BLaER1 treated with 17β-estradiol and CSF1 and Interleukin-3, amounts not matched to agents 10 nM and 100 nM (cell line): ENCODE measurements around the gene ELP5.

Experiments used
- H3K27ac ChIP-seq, 11 experiments: shearing (Covaris generic); formaldehyde crosslinking; 2 replicates each; pipeline ENCODE4 v1.8.1; 2022
- H3K27me3 ChIP-seq, 11 experiments: shearing (Covaris generic); formaldehyde crosslinking; 2 replicates each; pipeline ENCODE4 v1.8.1; 2022
- H3K36me3 ChIP-seq, 11 experiments: shearing (Covaris generic); formaldehyde crosslinking; 2 replicates each; pipeline ENCODE4 v1.8.1; 2022
- H3K4me1 ChIP-seq, 10 experiments: shearing (Covaris generic); formaldehyde crosslinking; 2 replicates each; pipeline ENCODE4 v1.8.1; 2022
- H3K4me2 ChIP-seq, 11 experiments: shearing (Covaris generic); formaldehyde crosslinking; 2 replicates each; pipeline ENCODE4 v1.8.1; 2022
- H3K4me3 ChIP-seq, 10 experiments: shearing (Covaris generic); formaldehyde crosslinking; 2 replicates each; pipeline ENCODE4 v1.8.1; 2022
- H3K9ac ChIP-seq, 11 experiments: shearing (Covaris generic); formaldehyde crosslinking; 2 replicates each; pipeline ENCODE4 v1.8.1; 2022
- H3K9me3 ChIP-seq, 11 experiments: shearing (Covaris generic); formaldehyde crosslinking; replicated peaks in 1 of 11; 2 replicates each; pipeline ENCODE4 v1.8.1; 2022
- H4K20me1 ChIP-seq, 11 experiments: shearing (Covaris generic); formaldehyde crosslinking; 2 replicates each; pipeline ENCODE4 v1.8.1; 2022
- Cebpa-rat ChIP-seq, 11 experiments: shearing (Covaris generic); IDR thresholded peaks; 2 replicates each; pipeline ENCODE4 v1.8.1; 2022

ELP5 gene

DNA sequence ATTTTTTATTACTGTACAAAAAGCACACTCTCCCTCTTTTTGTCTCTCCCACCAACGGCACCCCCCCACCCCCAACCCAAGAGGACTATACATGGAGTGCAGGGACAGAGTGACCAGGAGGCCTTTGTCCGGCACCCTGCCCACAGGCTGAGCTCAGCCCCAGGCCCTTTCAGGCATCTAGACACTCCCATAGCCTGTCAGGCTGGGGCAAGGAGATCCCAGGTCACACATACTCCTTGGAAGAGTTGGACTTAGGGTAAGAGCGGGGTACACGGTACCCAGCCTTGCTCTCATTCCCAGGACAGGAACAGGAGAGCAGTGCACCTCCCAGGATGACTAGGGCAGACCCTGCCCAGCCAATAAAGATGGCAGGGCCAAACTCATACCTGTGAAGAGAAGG is 8.1 kb downstream of the ELP5 start:
- H3K4me2 ChIP-seq = peak overlapping the region in 8 of 11 experiments; percentile 80 to 100 (median 91); a peak in 14 of 22 replicates

DNA sequence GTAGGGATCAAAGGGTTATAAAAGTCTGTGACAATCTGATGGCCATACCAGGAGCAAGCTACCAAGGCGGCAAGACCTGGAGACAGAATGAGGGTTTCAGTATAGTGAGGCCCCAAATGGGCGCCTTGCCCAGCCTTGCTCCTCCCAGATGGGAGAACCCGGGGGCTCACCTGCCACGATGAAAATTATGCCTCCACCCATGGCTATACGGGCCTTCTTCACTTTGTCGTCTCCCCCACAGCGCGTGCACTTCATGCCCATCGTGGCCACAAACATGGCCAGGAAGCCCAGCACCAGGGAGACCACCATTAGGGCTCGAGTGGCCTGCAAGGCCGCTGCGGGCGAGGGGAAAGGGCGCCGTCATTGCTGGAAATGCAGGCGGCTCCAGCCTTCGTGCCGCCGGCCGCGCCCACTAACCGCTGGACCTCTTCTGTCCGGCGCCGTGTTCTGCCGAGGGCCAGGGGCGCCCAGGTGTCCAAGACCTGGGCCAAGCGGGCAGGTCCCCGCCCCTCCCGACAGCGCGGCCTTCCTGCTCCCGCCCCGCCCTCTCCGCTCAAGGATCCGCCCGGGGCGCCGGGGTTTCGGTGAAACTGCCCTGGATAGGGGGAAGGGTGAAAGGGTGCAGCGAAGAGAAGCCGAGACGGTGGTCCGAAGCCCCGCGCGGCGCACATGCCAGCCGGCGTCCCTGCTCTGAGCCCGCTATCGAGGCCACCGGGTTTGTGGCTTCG is 8.8 kb downstream of the ELP5 start:
- Histone ChIP-seq H3K36me3 (peaks cover 46 to 51% (median 48%) of the 10 kb centered on the region in 11 experiments), H4K20me1 (peaks cover 0 to 37% (median 24%) of the 10 kb centered on the region in 11 experiments; a peak in 15 of 22 replicates), H3K9me3 (no peaks in the 10 kb centered on the region), H3K9ac (peak overlapping the region in 10 of 11 experiments; percentile 26 to 80 (median 54); a peak in 17 of 22 replicates), H3K4me1 (peaks cover 19 to 78% (median 47%) of the 10 kb centered on the region in 10 experiments), H3K27ac (peak overlapping the region in 3 of 11 experiments; percentile 41 to 53 (median 42); a peak in 4 of 22 replicates), H3K27me3 (peaks cover 27 to 75% (median 70%) of the 10 kb centered on the region in 11 experiments), H3K4me3 (peak overlapping the region; percentile 38 to 67 (median 51)), H3K4me2 (peak overlapping the region; percentile 73 to 100 (median 87))
- no peak for TF ChIP-seq Cebpa-rat (IDR thresholded peaks at IDR 0.05)

More for the DNA sequence above, 8.1 kb downstream of the ELP5 start:
- Histone ChIP-seq H3K9ac (peak overlapping the region in 1 of 11 experiments; percentile 80; a peak in 1 of 22 replicates), H3K4me1 (peaks cover 19 to 77% (median 47%) of the 10 kb centered on the region in 10 experiments), H3K9me3 (no peaks in the 10 kb centered on the region), H3K27me3 (peaks cover 27 to 69% (median 66%) of the 10 kb centered on the region in 11 experiments), H3K27ac (no peak overlapping the region), H3K4me3 (peak overlapping the region in 1 of 10 experiments; percentile 57; a peak in 4 of 20 replicates), H3K36me3 (peaks cover 53 to 58% (median 55%) of the 10 kb centered on the region in 11 experiments), H4K20me1 (peaks cover 0 to 41% (median 24%) of the 10 kb centered on the region in 11 experiments; a peak in 15 of 22 replicates)
- TF ChIP-seq Cebpa-rat (IDR thresholded peaks at IDR 0.05) = no peak

DNA sequence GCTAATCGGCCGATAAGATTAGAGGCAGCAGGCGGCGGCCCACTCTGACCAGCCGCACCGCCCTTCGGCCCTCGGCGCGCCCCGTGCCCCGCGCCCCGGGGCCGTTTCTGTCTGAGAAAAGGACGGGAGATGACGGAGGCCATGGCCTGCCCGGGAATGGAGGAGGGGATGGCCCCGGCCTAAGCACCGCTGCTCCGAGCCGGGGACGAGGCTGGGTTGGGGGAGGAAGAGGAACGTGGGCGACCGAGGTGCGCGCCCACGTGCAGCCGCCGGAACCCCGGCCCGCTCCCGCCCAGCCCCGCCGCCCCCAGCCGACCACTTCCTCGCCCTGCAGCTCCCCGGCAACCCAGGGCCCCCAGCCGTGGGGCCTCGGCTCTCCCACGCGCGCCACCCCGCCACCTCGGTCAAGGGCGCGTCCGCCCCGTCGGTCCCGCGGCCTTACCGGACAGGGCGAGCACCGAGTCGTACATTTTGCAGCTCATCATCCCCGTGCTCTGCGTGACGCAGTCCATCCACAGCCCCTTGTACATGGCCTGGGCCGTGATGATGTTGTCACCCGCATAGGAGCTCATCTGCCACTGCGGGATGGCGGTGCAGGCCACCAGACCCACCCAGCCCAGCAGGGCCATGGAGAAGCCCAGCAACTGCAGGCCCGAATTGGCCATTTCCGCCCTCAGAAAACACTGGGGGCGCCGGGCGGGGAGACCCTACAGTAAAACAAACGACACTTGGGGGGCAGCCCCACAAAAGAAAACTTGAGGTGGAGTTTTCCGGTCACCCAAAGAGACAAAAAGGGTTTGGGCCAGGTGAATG is 9.6 kb downstream of the ELP5 start:
- Histone ChIP-seq H4K20me1 (peaks cover 0 to 35% (median 24%) of the 10 kb centered on the region in 11 experiments; a peak in 15 of 22 replicates), H3K36me3 (peaks cover 39 to 43% (median 41%) of the 10 kb centered on the region in 11 experiments), H3K4me3 (peak overlapping the region; percentile 38 to 67 (median 51)), H3K27ac (peak overlapping the region in 3 of 11 experiments; percentile 41 to 53 (median 42); a peak in 4 of 22 replicates), H3K9me3 (no peaks in the 10 kb centered on the region), H3K4me2 (peak overlapping the region; percentile 73 to 100 (median 87)), H3K4me1 (peaks cover 19 to 86% (median 47%) of the 10 kb centered on the region in 10 experiments), H3K9ac (peak overlapping the region in 10 of 11 experiments; percentile 26 to 80 (median 54); a peak in 17 of 22 replicates), H3K27me3 (peaks cover 27 to 79% (median 70%) of the 10 kb centered on the region in 11 experiments)
- TF ChIP-seq Cebpa-rat (IDR thresholded peaks at IDR 0.05) = no peak

DNA sequence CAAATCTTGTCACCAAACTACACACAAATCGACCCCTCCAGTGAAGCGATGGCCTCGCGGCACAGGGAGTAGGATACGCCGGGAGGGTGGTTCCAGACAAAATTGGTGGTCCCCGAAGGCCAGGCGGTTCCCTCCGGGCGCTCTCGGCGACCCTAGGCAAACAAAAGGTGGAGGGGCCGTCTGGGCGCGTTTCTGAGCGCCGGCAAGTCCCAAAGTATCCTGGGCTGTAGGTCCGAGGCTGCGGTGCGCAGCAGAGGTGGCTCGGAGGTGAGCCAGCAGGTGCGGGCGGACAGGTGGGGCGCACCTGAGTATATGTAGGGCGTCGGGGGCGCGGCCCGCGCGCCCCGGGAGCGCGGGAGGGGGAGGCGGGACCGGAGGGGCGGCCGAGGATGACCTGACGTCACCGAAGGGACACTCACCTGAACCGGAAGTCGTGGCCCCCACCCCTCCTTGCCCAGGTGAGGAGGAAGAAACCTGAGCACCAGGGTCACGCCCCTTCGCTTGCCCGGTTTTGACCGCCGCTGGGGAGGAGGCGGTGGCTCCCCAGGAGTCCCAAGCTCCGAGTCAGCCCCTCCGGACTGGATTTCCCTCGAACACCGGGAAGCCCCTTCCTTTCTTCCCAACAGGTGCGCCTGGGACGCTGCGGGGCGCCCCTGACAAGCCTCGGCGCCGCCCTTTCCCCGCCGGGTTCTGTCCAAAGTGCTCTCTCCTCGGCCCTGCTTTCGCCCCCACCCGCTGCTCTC is 10.3 kb downstream of the ELP5 start, which contains the start of gene CLDN7:
Gene CLDN7, minus strand, starts transcription at position 287 of the 743 bp plus-strand sequence. CDS start 435 bp downstream, outside the sequence.
- Histone ChIP-seq H3K27me3 (peaks cover 27 to 79% (median 70%) of the 10 kb centered on the region in 11 experiments), H3K4me3 (peak within 1 kb of the TSS; percentile 38 to 67 (median 51)), H3K4me2 (peak within 1 kb of the TSS; percentile 73 to 100 (median 87)), H3K9ac (peak within 1 kb of the TSS in 10 of 11 experiments; percentile 26 to 80 (median 54); a peak in 17 of 22 replicates), H4K20me1 (peaks cover 0 to 35% (median 24%) of the 10 kb centered on the region in 11 experiments; a peak in 15 of 22 replicates), H3K36me3 (peaks cover 31 to 35% (median 33%) of the 10 kb centered on the region in 11 experiments), H3K27ac (peak within 1 kb of the TSS in 6 of 11 experiments; percentile 6 to 62 (median 52); a peak in 9 of 22 replicates), H3K4me1 (peaks cover 19 to 88% (median 47%) of the 10 kb centered on the region in 10 experiments), H3K9me3 (no peaks in the 10 kb centered on the region)
- TF ChIP-seq Cebpa-rat (IDR thresholded peaks at IDR 0.05) = no peak

DNA sequence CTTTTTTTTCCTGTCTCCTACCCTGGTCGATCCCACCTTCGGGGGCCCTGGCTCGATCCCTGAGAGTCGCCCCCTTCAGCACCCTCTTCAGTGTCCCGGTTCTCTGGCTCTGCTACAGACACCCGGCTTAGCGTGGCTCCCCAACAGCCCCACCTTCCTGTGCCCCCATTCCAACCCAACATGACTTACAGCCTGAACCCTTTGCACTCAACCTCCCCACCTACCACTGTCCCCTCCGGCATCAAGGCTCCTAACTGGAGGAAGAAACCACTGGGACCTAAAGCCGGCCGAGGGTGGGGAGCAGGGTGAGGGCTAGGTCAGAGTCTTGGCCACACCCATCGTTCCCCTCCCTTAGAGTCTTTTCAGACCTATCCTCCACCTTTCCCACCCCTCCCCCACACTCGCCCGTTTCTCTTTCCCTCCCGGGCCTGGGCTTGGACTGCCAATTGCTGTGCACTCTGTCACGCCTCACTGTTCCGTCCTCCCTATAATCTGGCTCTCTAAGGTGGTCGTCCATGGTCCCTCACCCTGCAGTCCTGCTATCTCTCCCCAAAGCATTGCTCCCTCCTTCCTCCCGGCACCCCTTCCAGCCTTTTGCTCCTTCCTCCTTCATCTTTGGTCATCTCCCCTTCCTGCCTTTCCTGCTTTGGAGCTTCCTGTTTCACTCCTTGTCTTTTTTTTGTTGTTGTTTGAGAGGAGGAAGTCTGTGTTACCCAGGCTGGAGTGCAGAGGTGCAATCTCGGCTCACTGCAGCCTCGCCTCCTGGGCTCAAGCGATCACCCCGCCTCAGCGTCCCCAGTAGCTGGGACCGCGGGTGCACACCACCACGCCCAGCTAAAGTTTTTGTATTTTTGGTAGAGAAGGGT is 11.2 kb downstream of the ELP5 start:
- Histone ChIP-seq H3K4me1 (peaks cover 19 to 79% (median 47%) of the 10 kb centered on the region in 10 experiments), H3K36me3 (peaks cover 23 to 27% (median 25%) of the 10 kb centered on the region in 11 experiments)
- no peak for TF ChIP-seq Cebpa-rat (IDR thresholded peaks at IDR 0.05)

DNA sequence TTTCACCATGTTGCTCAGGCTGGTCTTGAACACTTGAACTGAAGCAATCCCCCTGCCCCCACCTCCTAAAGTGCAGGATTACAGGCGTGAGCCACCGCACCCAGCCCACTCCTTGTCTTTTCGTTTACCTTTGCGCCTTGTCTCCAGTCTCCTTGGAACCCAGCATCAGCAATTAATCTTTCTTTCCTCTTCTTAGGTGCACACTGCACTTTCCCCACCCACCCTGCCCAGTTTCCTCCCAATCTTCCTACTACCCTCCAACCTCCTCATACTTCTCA is 11.7 kb downstream of the ELP5 start:
- no peak for TF ChIP-seq Cebpa-rat (IDR thresholded peaks at IDR 0.05)
- Histone ChIP-seq H3K36me3 (peaks cover 17 to 22% (median 19%) of the 10 kb centered on the region in 11 experiments), H3K9me3 (no peaks in the 10 kb centered on the region), H4K20me1 (peaks cover 0 to 33% (median 21%) of the 10 kb centered on the region in 11 experiments; a peak in 15 of 22 replicates), H3K9ac (peak overlapping the region in 2 of 11 experiments; percentile 46 to 51; a peak in 2 of 22 replicates), H3K27ac (peak overlapping the region in 3 of 11 experiments; percentile 43 to 62 (median 52); a peak in 6 of 22 replicates), H3K4me3 (peak overlapping the region in 4 of 10 experiments; percentile 44 to 62 (median 56); a peak in 7 of 20 replicates), H3K4me2 (peak overlapping the region in 8 of 11 experiments; percentile 61 to 100 (median 84); a peak in 16 of 22 replicates), H3K27me3 (peaks cover 27 to 75% (median 68%) of the 10 kb centered on the region in 11 experiments), H3K4me1 (peaks cover 19 to 74% (median 44%) of the 10 kb centered on the region in 10 experiments)

More for the DNA sequence above, 11.2 kb downstream of the ELP5 start:
- no peaks in the 10 kb centered on the region for H3K9me3 ChIP-seq
- peak overlapping the region in 5 of 11 experiments; percentile 6 to 62 (median 52); a peak in 8 of 22 replicates for H3K27ac ChIP-seq
- H3K27me3 ChIP-seq = peaks cover 27 to 79% (median 70%) of the 10 kb centered on the region in 11 experiments
- H3K9ac ChIP-seq = peak overlapping the region in 4 of 11 experiments; percentile 46 to 80 (median 63); a peak in 8 of 22 replicates
- peak overlapping the region in 8 of 10 experiments; percentile 10 to 62 (median 46); a peak in 14 of 20 replicates for H3K4me3 ChIP-seq
- peak overlapping the region; percentile 22 to 100 (median 79) for H3K4me2 ChIP-seq
- peaks cover 0 to 35% (median 24%) of the 10 kb centered on the region in 11 experiments; a peak in 15 of 22 replicates for H4K20me1 ChIP-seq

DNA sequence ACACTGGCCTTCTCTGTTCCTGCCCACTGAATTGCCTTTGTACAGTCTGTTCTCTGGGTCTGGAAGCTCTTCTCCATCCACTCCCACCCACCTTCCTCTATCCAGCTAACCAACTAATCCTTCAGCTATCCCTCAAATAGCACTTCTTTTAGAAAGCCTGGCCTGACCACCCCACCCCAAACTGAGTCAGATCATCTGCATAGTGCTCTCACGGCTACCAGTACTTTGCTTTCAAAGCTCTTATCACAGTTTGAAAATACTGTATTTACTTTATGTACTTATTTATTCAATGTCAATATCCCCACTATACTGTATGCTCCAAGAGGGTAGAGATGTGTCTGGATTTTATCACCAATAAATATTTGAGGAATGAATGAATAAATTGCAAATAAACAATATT is 14.8 kb downstream of the ELP5 start:
- peaks cover 6 to 43% (median 19%) of the 10 kb centered on the region in 10 experiments; a peak in 17 of 20 replicates for H3K4me1 ChIP-seq
- H4K20me1 ChIP-seq = peaks cover 0 to 6% (median 0%) of the 10 kb centered on the region in 11 experiments; a peak in 2 of 22 replicates
- H3K27me3 ChIP-seq = peaks cover 11 to 44% (median 37%) of the 10 kb centered on the region in 11 experiments
- peak overlapping the region in 1 of 11 experiments; percentile 26; a peak in 4 of 22 replicates for H3K4me2 ChIP-seq
- H3K9ac ChIP-seq = no peak overlapping the region
- no peak for TF ChIP-seq Cebpa-rat (IDR thresholded peaks at IDR 0.05)
- no peak overlapping the region for H3K27ac ChIP-seq
- H3K4me3 ChIP-seq = no peak overlapping the region
- H3K9me3 ChIP-seq = no peaks in the 10 kb centered on the region
- H3K36me3 ChIP-seq = no peaks in the 10 kb centered on the region
